Measurements from ENCODE around the gene EDAR.

EDAR gene

DNA sequence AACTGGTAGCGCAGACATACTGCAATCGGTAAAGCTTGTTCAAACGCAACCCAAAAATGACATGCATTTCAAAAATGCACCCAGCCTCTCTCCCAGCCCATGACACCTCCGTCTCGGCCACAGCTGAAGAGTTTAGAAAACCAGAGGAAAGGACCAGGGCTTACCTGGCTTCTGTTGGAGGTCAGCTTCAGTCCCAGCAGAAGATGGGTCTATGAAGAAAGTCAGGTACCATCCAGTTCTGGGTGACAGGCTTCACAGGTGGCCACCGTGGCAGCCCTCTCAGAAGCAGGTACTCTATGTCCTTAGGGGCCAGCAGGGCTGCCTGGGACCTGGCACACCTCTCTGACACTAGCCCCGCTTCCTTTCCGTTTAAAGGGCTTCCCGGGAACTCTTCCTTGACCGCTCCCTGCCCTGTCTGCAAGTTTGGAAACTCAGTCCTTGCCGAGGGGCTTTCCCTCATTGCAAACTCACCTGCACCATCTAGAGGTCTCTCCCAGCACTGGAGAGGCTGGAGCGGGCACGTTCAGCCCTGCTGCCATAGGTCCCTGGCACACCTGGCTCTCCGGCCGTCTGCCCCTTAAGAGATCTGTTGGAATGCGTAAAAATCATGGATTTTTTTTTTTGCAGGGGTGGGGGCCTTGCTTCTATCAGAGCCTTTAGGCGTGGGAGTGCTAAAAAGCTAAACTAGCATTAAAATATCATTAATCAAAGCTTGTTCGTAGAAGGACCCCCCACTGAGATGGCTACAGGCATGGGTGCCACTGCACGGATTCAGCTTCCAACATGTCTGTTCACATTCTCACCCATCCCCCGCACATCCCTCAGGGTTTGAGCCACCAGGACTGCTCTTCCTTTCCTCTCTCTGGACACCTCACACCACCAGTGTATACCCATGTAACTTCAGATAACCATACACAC, at the start of gene EDAR:
EDAR (minus strand) TSS at position 425 of the 918 bp plus-strand sequence. CDS start 58,206 bp downstream, outside the sequence.
- DNase-seq (ENCODE audit: low read depth) = no peak

DNA sequence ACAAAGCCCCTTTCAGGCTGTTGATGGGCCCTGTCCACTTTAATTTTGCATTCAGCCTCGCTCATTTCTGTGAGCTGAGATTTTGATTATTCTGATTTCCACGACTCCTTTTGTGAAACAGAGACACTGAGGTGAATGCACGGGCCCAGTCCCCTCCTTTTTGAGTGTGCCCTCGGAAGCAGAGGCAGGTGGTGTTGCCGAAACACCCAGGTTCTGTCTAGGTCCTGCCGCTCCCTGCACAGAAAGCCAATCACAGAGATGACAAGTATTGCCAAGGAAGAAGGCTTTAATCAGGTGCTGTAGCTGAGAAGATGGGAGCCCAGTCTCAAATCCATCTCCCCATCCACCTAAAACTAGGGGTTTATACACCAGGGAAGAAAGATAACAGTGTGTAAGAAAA, 44.2 kb upstream of the EDAR start:
- DNase-seq (ENCODE audit: low read depth) = no peak

DNA sequence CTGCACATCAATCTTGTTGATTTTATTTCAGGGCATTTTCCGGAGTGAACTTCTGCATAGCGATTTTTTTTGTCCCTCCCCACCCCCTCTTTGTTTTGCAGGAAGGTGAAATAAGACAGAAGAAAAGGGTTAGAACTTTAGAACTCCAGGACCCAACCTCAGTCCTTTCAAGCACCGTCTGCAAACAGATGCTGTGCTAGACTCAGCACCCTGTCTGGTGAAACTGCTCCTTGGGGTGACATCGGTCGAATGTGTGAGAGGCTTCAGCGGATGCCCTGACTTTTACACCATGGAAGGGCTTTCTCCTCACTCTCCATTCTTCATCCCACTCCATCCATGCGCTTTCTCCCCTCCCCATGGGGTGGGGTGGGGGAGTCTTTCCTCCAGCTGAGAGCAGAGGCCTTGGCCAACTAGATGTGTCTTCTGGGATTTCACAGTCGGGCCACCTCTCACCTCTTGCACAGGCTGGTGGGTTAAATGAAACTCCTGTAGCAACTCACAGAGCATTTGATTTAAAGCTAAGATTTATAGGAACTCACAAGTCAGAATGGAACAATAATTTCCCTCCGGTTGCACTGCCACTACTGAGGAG, 43.3 kb upstream of the EDAR start:
- no peak for DNase-seq (ENCODE audit: low read depth)

DNA sequence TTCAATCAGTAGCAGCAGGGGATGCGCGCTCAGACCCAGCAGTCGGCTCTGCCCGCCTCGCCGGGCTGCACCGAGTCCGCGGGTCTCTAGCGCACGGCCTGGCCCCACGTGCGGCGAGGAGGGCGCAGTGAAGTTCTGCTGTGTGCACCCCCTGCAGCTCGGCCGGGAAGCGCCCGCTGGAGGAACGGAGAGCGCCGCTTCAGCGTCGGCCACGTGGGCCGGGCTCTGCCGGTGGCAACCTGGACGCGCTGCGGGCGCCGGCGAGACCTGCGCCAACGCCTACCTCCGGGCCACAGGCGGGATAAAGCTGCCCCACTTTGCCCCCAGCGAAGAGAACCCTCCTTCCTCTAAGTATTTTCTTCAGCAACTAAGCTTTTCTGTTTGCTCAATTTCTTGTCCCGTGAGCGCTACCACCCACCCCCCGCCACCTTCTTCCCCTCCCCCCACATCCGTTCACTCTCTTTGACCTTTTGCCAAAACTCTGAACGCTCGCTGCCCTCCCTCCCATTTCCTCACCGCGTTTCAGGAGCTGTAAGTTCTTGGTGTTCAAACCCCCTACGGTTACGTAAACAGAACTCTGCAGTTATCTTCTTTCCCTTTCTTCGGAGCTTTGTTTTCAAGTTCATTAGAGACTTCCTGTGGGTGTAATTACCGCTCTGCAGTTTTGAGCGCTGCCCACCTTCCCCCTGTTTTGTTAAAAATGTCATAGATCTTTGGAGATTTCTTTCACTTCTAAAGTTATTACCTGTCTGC, 42.6 kb upstream of the EDAR start:
- DNase-seq (ENCODE audit: low read depth) = peak; percentile 23

DNA sequence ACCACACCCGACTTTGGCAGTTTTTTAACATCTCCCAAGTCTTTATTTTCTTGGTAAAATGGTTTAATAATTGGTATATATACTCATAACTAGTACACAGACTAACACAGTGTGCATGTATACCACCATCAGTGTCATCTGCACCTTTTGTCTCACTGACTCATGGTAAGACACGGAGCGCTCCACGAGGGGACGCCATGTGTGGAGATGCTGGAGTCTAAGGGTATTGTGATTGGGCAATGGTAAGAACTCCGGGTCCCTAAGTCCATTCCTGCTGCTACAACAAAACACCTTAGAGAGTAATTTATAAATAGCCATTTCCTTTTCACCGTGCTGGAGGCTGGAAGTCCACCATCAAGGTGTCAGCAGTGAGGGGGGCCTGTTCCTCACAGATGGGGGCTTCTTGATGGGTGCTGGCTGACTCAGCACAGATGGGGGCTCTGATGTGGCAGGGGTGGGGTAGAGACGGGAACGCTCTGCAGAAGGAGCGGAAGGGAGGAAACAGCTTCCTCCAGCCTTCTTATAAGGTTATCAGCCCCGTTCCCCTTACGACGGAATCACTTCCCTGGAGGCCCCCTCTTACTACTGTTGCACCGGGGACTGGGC, 42.0 kb upstream of the EDAR start:
- DNase-seq (ENCODE audit: low read depth) = no peak

DNA sequence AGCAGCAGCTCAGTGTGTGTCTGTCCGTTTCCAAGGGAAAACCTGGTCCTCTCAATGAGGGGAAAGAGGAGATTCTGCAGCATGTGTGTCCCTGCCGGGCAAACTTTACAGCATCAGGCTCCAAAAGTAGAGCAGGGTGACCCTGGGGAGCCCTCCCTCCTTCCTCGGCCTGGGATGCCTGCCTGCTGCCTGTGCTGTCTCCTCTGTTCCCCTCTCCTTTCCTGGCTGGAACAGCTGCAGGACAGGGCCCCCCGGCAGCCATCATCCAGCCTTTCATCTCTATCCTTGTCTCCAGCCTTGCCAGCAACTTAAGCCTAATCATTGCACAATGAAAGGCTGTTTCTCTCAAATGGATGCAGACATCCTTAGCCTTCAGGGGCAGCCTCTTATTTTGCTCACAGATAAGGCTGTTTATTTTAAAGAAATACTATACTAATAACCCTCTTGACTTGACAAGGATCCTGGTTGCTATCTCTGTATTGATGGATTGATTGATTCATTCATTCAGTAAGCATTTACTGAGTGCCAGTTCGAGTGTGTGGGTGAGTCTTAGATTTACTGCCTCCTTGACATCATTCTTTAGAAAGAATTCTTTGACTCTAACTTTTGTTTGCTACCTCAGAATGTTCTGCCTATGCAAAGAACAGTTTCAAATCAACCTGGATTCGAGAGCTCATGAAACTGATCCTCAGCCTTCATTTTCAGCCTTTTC, 40.6 kb upstream of the EDAR start:
- no peak for DNase-seq (ENCODE audit: low read depth)

DNA sequence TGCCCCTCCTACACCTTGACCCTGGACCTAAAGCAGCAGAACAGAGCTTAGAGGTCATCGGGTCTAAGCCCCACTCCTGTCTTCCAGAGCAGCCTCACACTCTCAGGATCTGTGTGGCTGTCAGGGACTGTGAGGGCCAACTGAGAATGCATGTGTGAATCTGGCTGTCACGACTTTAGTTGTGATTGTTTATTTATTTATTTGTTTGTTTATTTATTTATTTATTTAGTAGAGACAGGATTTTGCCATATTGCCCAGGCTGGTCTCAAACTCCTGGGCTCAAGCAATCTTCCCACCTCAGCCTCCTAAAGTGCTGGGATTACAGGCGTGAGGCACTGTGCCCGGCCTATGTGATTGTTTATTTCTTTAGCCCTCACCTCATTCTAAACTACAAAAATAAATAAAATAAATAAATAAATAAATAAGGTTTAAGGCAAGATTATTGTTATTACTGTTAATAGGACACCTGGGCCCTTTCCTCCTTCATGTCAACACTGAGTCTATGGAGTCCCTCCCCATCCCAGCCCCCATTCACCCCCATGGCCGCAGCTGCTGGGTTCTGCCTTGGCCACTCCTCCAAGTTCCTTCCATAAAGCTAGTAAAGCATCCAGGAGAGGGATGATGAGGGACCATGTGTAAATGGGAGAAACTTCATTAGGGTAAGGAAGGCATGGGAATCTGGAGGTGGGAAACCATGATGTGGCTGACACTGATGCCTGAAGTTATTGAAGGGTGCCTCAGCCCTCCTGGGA, 39.9 kb upstream of the EDAR start:
- no peak for DNase-seq (ENCODE audit: low read depth)

DNA sequence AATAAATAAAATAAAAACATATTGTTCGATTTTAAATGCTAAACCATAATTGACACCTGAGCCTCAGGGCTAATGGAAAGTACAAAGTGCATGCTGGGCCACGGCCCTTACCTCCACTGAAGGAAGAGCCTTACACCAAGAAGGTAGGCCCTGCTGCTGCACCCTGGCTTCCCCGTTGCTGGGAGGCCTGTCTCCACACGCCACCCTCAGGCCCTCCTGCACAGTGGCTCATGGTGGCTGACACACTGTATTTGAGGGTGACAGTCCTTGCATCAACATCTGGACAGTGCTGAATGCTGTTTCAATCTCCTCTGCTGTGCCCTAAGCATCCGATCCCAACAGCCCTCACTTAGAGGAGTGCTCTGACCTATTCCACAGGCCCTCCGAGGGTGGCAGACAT, 39.3 kb upstream of the EDAR start:
- DNase-seq (ENCODE audit: low read depth) = no peak

DNA sequence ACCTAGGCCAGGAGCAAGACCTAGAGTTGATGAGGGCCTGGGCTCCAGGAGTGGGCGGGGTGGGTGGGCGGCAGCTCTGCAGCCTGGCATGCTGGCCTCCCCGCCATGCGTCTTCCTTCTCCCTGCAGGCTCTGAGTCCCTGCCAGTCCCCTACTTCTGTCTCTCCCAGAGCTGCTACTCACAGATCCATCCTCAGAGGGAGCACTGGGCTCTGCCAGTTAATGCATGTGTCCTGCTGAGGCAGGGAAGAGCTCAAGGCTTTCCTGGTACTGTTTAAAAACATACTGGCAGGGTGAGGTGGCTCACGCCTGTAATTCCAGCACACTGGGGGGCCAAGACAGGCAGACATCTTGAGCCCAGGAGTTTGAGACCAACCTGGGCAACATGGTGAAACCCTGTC, 38.7 kb upstream of the EDAR start:
- no peak for DNase-seq (ENCODE audit: low read depth)

DNA sequence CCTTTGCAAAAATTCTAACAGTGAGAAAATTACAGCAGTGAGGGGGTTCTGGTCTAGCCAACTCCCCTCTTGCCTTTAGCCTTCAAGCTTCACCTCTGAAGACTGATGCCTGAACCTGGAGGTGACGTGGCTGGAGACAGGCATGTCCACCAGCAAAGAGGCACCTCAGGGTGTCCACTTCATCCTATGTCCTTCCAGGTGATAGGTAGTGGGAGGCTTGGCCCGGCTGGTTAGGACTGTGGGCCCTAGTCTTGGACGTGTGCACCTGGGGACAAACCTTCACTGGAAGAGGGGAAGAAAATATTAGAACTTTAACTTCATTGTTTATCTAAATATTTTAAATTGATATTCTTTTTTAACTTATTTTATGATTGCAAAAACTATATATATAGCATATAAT, 35.5 kb upstream of the EDAR start:
- no peak for DNase-seq (ENCODE audit: low read depth)

DNA sequence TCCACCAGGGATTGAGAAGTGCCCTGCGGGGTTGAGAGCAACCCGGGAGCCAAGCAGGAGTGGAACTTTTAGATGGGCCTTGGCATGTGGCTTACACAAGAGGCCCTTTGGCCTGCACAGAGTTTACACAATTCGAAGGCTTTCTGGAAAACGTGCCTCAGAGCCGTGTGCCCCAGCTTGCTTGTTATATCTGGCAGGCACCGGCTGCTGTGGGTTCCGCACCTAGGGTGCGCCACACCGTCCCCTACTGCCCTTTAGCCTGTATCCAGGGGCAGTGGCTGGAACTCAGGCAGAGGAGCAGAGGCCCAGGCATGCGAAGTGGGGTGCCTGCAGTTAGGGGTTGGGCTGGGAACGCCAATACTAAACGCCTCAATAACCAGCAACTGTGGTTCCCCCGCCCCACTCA, 32.9 kb upstream of the EDAR start:
- DNase-seq (ENCODE audit: low read depth) = no peak

DNA sequence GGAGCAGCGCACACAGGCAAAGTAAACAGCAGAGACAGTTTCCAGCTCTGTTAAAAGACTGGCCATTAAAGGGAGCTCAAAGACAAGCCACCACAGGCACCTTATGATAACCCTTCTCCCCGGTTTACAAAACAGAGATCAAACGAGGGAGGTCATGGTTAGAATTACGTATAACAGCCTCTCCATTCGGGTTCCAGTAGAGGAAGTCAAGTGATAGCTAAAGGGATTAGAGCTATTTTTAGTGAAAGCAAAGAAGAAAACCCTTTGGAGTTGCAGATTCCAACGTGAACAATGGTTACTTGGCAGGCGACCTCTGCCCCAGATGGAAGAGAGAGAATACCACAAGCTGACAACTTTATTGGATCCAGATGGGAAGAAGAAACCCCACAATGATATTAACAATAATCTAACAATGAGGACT, 31.2 kb upstream of the EDAR start:
- DNase-seq (ENCODE audit: low read depth) = peak; percentile 71

DNA sequence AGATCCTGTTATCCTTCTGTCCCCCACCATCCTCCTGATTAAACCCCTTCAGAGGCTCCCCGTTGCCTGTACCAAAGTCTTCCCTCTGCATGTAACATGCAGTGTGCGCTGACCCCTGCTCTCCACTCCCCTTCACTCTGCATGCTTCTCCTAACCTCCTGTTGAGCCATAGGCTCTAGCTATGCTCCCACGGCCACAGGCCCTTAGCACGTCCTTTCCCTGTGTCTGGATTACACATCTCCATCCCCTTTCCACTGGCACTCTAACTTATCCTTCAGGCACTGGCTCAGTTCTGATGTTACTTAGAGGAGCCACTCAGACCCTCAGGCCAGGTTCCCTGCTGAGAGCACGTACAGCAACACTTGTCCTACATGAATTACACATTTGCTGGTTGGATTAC, 29.4 kb upstream of the EDAR start:
- no peak for DNase-seq (ENCODE audit: low read depth)

DNA sequence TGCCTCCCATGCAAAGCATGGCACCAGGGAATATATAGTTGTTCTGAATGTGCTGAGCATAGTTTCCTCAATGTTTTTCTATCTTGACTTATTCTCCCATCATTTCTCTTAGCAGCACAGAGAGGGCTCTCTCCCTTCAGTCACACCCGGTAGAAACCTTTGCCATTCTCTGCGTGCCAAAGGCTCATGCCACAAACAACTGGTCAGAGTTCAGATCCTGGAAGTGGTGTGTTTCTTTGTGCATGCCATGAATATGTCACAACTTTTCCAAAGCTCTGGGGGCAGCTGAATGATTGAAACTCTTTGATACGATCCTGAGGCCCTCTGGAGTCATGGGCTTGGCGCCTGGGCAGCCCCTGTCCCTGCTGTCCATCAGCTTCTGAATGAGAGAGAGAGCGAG, 28.0 kb upstream of the EDAR start:
- DNase-seq (ENCODE audit: low read depth) = no peak

DNA sequence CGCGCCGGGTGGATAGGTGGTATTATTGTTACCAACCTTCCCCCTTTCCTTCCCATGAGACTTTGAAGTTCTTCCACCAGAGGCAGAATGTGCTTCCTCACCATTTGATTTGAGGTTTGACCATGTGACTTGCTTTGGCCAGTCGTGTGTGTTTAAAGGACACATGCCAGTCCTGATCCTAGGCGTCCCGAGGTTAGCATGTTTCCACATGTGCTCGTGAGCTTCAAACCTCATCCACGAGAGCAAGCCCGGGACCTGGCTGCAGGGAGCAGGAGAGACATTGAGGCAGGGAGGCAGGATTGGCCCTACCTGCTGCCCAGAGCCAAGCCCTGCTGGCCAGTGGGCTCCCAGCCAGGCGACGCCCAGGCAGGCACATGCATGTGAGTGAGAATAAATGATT, 27.4 kb upstream of the EDAR start:
- DNase-seq (ENCODE audit: low read depth) = no peak

DNA sequence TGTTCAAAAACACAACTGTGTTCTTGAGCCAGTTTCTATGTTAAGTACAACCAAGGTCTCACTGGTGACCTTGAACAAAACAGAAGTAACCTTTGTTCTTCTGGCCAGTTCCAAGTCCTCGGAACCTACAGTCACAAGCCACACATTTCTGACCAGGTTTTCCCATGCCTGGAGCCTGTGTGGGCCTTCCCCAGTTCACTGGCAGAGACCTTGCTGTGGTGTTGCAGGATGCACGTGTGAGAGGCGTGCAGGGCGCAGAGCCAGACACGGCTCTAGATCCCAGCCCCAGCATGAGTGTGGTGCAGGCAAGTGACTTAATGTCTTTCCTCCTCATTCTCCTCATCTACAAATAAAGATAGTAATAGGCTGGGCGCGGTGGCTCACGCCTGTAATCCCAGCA, 25.5 kb upstream of the EDAR start:
- DNase-seq (ENCODE audit: low read depth) = no peak

DNA sequence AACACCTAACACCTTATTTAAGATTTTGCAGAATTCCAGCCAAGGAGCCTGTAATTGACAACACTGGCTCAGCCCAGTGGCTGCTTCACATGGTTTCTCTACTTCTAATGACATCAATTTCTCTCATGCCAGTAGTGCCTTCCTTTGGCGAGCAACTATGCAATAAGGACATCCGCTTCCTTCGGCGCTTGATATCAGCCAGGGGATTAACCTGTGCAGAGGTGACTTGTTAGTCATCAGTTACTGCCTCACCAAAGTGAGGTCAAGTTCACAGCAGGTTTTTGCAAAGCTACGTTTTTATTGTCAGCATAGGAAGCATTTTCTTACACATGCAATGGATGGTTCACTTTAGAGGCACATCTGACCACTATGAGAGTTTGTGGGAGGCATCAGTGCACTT, 24.0 kb upstream of the EDAR start:
- no peak for DNase-seq (ENCODE audit: low read depth)

DNA sequence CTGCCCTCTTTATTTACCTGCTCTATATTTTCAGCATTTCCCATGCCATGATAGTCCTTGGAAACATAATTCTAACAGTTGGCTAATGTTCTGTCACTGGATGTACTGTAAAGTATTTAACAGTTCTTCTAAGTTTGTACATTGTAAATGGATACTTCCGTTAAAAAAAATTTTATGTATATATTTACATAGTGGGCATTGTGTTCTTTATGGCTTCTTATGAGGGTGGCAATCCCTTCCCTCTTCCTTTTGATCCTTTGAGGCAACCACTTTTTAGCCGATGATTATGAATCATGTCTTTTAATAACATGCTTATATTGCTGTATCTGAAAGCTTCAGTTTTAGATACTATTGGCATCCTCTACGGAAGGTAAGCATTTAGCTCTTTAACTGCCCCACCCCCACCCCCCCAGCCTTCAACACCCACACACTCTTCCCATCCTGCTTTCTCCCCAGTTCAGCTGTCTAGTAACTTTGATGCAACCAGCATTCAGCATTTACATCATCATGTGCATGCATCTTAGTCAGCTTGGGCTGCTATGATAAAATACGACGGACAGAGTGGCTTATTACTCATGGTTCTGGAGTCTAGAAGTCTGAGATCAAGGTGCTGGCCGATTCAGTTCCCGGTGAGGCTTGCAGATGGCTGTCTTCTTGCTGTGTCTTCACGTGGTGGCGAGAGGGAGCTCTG, 21.0 kb upstream of the EDAR start:
- DNase-seq (ENCODE audit: low read depth) = no peak

DNA sequence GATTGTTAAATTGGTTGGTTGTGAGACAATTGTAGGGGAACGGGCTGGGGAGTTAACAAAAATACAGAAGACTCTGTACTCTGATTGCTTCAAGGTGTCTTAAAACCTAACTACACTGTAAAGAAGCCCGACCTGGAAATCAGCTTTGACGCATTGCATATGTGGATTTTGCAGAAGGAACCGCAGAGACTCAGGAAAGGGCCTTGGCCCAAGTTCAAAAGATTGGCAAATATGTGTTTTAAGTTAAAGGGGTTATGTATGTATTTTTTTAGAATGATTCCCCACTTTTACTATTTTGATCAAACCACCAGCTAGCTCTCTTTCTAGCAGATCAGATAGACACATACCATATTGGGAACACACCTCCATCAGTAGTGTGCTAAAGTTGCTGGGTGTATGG, 18.0 kb upstream of the EDAR start:
- DNase-seq (ENCODE audit: low read depth) = no peak

DNA sequence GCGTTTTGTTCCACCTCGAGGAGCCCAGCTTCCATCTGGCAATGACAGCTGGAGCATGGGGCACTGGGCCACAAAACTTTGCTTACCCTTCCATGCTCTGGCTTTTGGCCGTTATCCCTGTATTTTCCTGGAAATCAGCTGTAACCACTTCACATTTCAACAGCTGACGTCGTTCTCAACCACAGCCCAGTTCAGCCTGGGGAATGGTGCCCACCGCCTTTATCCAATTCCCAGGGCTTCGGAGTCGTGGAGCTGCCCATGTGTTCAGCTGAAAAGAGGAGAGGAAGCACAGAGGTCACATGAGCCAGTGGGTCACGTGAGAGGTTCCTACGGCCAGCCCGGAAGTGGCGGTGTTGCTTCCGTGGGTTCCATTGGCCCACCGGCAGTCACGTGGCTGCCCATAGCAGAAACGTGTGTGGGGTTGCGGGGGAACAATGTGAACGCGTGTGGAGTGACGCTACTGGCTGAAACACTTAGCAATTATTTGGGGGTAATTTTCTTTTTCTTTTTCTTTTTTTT, 16.7 kb upstream of the EDAR start:
- DNase-seq (ENCODE audit: low read depth) = no peak

Measured in EH (cell line).